Pulmonary artery endothelial cell (primary cell): Measurements from ENCODE around the gene PFDN2. TPM values are rescaled to one million over a fixed set of nuclear protein-coding genes. Genes with fewer than 3 reads are reported as not detected.
A peak's percentile ranks its signal among the peaks of the same experiment; 100 is the strongest.
"Not testable (repeated sequence)": the region's sequence is repeated elsewhere in the genome, so short reads cannot be mapped to it uniquely, and the experiment has no call there.

ENCODE experiments used
- DNase-seq: peaks from one replicate; pipeline ENCODE4 v3.0.0-alpha.2; 2011; ENCODE audit warnings: low read depth, low spot score
- total RNA-seq: library from RNA; depleted of rRNA; stranded (reverse); fragments of >200 nt; gene quantifications from 2 replicates; pipeline ENCODE4 v1.2.3, GENCODE V29; 2014

Gene PFDN2
- total RNA-seq, 1 donor from 2014 or later = 56.3 TPM

GRCh38 chr1:161138431-161138830 lies 20.6 kb upstream of the PFDN2 start:
- DNase-seq = no peak

DNA sequence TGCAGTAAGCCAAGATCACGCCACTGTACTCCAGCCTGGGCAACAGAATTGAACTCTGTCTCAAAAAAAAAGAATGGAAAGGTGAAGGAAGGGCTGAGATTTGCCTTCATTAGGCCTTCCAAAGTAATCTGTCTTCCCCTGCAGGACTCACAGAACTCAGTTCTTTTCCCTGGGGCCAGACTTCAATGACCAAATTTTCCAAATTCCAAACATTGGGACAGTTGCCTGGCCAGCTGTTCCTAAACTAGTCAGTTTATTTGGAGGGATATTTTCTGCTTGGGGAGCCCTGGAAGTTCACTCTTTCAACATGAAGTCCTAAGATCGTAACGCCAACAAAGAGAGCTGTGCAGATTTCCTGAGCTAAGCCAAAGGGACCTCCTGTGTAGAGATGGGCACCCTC lies 20.0 kb upstream of the PFDN2 start:
- DNase-seq = no peak

GRCh38 chr1:161133220-161133740 lies 15.4 kb upstream of the PFDN2 start:
- DNase-seq = no peak

DNA sequence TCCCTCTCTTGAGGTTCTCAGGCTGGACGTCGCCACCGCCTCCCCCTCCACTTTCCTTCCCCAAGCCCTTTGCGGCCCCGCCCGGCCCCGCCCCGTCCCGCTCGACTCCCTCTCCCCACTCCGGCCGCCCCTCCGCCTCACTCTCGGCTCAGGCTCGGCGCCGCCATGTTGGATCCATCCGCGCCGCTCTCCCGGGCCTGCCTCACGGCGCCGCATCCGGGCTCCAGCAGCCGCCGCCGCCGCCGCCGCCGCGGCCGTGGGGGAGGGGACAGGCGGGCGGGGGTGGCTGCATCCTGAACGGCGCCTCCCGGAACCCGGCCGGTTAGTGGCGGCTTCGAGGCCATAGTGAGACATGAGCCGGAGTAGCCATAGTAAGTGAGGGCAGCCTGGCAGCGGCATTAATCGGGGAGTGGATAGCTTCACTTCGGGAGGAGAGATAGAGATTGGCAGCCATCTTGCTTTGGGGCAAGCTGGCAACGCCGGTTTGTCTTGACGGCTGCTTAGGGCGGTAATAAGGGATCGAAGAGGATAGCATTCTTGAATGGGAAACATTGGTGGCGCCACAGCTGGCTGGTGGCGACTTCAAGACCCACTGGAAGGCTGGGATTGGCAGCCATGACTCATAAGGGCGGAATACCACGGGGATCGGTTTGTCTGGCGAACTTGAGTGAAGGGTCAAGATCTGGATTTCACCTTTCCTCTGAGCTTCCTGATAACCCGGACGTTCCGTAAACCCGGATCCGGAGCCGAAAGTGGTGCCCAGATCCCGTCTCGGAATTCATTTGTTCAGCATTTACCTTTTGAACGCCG lies 14.8 kb upstream of the PFDN2 start, which contains the start of gene DEDD:
DEDD (minus strand) TSS at position 258 of the 810 bp plus-strand sequence. CDS start 8,205 bp downstream, outside the sequence.
- DNase-seq = peak; percentile 91

DNA sequence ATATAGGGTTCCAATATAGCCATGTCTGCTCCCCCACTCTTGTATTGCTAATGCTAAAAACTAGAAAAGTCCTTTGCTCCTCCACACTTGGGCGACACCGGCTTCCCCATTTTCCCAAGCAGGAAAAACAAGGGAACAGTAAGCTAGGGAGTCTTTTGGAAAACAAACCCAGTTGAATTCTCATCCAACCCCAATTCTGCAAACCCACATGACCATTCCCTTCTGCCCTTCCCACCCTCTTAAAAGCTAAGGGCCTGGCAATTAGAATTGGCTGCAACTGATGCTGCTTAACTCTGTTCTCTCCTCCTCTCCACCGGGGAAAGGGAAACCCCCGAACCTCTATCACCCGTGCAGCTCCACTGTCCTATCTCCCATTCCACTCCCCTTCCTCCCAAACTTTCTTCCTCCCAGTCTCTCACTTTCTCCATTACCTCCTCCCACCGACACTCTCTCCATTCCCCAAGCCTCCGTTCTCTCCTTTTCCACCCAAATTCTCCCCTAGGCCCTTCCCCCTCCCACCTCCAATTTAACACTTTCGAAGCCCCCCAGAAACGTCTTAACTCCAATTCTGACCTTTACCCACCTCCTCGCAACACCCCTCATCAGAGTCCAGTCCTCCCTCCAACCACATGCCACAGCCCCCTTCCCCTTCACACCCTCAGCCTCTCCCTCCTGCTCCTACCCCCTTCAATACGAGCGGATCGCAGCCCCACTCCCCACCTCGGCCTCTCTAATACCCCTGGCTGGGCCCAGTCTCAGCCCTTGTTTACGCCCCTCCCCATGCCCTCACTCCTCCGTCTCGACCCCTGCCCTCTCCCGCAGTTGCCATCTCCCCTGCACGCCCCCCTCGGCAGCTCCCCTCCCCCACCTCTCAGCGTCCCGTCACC lies 13.9 kb upstream of the PFDN2 start:
- no peak for DNase-seq

DNA sequence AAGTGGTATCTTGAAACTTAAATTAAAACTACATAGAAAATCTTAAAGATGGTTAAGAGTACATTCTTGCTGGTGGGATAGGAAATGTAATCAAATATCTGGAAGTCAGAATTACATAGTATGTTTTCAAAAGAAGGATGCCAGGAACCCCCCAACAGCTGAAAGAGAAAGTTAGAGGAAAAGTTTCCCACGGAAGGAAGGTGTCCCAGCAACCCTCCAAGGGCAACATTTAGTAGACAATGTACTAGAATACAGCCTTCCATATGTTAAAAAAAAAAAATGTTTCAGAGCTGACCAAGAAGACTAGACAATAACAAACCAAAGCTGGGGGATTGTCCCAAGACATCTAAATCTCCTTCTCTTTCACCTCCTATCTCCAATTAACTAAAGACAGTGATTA lies 12.4 kb upstream of the PFDN2 start:
- DNase-seq = no peak

DNA sequence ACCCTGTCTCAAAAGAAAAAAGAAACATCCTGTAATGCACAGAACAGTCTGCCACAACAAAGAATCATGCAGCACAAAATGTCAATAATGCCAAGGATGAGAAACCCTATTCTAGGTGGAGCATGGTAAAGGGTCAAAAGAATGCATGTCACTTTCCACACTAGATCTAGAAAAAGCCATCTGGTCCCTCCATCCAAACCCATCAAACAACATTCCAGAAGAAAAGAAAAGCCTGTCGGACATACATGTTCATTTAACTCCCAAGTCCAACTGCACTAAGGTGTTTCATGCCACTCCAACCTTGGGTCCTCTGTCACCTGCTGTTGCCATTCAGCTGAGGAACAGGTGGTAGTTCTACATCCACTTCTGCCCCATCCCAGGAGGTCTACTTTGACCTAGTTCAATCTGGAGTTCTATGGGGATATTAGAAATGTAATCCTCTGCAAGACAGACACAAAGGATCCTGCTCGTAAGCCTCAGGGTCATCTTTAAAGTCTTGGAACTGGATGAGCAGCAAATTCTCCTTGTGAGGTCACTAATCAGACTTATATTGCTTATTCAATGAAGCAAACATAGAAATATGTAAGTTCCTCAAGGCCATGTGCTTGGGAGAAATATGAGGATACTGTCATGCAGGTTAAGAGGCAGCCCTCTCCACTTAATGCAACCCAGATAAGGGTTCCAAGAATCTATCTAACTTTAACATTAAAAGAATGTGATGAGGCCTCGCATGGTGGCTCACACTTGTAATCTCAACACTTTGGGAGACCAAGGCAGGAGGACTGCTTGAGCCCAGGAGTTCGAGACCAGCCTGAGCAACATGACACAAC lies 11.0 kb upstream of the PFDN2 start:
- DNase-seq = no peak

GRCh38 chr1:161127649-161128048 lies 9.8 kb upstream of the PFDN2 start:
- DNase-seq = no peak

DNA sequence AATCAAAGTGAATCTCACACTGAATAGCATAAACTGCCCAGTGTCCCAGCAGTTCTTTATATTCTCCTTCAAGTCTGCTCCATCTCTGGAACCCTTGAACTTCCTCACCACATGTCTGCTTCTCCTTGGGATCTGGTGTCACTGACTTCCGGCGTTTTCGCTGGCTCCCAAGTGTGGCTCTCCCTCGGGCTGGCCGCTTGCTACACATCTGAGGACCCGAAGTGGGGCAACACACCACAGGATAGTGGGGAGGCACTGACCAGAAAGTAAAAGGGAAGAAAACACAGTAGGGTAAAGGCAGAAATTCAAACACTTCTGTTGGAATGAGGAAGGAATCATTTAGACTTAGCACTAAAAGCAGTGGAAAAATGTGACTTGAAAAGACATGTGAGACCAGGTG lies 5.1 kb upstream of the PFDN2 start:
- DNase-seq = no peak

DNA sequence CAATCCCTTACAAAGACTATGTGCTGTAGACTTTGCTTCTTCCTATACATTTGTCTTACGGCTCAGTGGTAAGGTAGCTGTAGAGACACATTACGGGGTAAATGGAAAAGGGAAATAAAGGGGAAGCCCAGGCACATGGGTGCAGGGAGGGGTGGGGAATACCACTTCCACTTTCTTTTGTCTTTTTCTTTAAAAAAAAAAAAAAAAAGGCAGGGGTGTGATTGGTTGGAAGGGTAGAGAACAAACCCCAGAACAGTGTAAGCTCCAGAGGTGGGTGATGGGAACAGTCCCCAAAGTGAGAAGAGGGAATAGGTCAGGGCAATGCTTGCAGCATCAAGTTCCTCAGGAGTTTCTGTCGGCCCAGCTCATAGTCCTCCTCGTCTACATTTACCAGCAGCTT lies 4.0 kb upstream of the PFDN2 start:
- no peak for DNase-seq

DNA sequence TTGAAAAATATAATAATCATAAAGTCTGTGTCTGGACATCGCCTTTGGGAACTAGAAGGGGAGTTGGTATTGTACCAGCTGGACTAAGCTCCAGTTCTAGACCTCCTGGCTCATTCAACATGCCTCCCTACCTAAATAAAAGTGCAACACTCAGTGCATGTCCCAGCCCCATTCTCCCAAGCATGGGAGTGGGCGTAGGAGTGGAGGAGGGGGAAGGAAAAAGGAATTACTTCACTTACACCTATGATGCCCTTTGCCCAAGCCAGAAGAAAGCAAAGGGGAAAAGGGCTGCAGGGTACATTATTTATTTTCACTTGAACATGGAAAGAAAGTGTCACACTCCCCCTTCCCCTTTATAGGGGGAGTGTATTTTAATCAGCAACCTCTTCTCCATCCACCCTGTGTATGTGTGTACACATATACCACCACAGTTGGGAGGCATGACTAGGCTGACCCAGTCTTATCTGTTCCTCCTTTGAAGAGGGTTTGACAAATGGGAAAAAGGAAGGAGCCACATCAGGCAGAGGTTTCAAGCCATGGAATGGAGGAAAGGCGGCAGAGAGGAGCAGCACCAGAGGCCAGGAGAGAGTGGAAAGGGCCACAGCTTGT lies 3.3 kb upstream of the PFDN2 start:
- DNase-seq = no peak

GRCh38 chr1:161119092-161119903 lies 1.5 kb upstream of the PFDN2 start:
- DNase-seq = no peak

- DNase-seq = not testable (repeated sequence)
Observed at GRCh38 chr1:161115961-161116360, 1.9 kb downstream of the PFDN2 start.

GRCh38 chr1:161115132-161115711 lies 2.6 kb downstream of the PFDN2 start:
- peak; percentile 71 for DNase-seq

- DNase-seq = no peak
Observed at GRCh38 chr1:161114556-161114955, 3.3 kb downstream of the PFDN2 start.

- no peak for DNase-seq
Observed at GRCh38 chr1:161113915-161114314, 3.9 kb downstream of the PFDN2 start.

- DNase-seq = no peak
Observed at GRCh38 chr1:161111527-161111926, 6.3 kb downstream of the PFDN2 start.

DNA sequence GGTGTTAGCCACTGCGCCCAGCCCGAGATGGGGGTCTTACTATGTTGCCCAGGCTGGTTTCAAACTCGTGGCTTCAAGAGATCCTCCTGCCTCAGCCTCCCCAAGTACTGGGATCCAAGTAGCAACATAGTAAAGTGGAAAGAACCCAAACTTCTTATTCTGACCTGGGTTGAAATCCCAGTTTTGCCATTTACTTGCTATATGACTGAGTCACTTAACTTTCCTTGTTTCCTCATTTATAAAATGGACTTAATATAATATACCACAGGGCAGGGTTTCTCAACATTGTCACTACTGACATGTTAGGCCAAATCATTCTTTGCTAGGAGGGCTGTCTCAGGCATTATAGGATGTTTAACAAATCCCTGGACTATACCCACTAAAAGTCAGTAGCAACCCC lies 6.7 kb downstream of the PFDN2 start:
- DNase-seq = no peak

GRCh38 chr1:161106431-161106830 lies 11.4 kb downstream of the PFDN2 start:
- DNase-seq = no peak

DNA sequence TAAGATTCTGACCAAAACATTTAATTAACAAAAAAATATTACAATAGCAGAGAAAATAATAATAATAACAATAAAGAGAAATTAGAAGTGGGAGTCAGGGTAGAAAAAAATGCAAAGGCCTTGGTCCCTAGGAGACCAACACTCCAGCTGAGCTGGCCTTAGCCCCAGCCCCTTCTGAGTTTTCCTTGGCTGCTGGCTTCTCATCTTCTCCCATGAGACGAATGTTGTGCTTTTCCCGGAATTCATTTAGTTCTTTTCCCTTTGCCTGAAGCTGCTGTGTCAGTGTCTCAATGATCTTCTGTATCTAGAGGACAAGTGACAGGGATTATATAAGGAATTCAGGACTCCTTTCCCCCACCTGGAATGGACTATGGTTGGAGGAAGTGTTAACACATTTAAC lies 17.3 kb downstream of the PFDN2 start:
- DNase-seq = no peak
